Measurements from ENCODE around the gene TNF. TPM values are rescaled to one million over a fixed set of nuclear protein-coding genes. Genes with fewer than 3 reads are reported as not detected.

The TNF gene
- total and polyA plus RNA-seq, 2 of the 13 experiments (the other 11 are each of a cell fraction or from before 2014, with no cell fraction given), result not detected

DNA sequence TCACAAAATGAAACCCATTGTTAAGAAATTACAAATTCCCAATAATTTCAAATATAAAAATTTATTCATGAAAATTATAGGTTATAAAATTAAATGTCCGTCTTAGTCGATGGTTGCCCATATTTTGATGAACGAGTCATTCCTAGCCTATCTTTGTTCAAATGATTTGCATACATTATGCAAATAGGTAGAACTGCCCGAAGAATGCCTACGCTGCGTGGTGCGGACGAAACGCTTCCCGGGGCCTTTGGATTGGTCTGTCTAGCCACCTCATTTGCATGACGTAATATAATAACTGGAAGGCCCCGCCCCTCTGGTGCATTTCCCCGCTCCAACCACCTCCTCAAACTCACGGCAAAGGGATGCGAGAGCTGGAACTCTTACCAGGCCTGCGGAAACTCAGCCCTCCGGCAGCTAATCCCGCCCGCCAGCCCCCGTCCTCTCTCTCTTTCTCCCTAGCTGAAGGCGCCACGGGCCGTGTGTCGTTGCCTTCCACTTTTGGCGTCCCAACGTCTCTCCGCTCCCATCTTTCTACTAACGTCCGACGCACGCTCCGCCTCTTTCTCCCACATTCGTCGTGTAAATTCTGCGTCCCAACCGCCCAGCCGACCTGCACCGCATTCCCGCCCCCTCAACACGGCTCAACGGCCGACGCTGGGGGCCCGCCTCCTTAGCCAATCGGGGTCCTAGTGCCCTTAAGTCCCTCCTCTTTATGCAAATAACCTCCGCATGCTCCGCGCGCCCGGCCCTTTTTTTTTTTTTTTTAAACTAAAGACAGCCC, 44.6 kb downstream of the TNF start (continued):
- TF ChIP-seq, protein P1, sequence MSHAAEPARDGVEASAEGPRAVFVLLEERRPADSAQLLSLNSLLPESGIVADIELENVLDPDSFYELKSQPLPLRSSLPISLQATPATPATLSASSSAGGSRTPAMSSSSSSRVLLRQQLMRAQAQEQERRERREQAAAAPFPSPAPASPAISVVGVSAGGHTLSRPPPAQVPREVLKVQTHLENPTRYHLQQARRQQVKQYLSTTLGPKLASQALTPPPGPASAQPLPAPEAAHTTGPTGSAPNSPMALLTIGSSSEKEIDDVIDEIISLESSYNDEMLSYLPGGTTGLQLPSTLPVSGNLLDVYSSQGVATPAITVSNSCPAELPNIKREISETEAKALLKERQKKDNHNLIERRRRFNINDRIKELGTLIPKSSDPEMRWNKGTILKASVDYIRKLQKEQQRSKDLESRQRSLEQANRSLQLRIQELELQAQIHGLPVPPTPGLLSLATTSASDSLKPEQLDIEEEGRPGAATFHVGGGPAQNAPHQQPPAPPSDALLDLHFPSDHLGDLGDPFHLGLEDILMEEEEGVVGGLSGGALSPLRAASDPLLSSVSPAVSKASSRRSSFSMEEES (CRISPR knock-in tag; IDR thresholded peaks at IDR 0.05), result peak; percentile 30
- TF ChIP-seq STAT6 (CRISPR knock-in tag; IDR thresholded peaks at IDR 0.05; ENCODE audit: borderline replicate concordance) (no peak), ETV5 (CRISPR knock-in tag; IDR thresholded peaks at IDR 0.05; ENCODE audit: borderline replicate concordance) (no peak), ZNF546 (CRISPR knock-in tag; conservative IDR thresholded peaks at IDR 0.05) (no peak; the same call in 1 of the 2 replicates), RFXANK (CRISPR knock-in tag; IDR thresholded peaks at IDR 0.05) (no peak), TBX2 (CRISPR knock-in tag; IDR thresholded peaks at IDR 0.05; ENCODE audit: borderline replicate concordance) (peak; percentile 97), POLR2AphosphoS2 (IDR thresholded peaks at IDR 0.05; ENCODE audit: low read depth, low read length) (peak; percentile 62; the same call in 1 of the 2 replicates), ASH2L (IDR thresholded peaks at IDR 0.05; ENCODE audit: insufficient read length, low read depth, low read length) (peak; percentile 58), MBD4 (IDR thresholded peaks at IDR 0.05; ENCODE audit: borderline replicate concordance, low read length) (no peak), ZBTB42 (CRISPR knock-in tag; IDR thresholded peaks at IDR 0.05) (peak; percentile 81; the same call in 1 of the 2 replicates), ZFY (CRISPR knock-in tag; IDR thresholded peaks at IDR 0.05) (no peak), PCBP1 (IDR thresholded peaks at IDR 0.05; ENCODE audit: borderline replicate concordance, low read depth, low read length) (peak; percentile 70; the same call in 1 of the 2 replicates), MIXL1 (CRISPR knock-in tag; IDR thresholded peaks at IDR 0.05) (0 out of 2 replicates have a peak, but pooled peaks have one; percentile 33), ZNF883 (CRISPR knock-in tag; IDR thresholded peaks at IDR 0.05; ENCODE audit: not compliant biosample characterization) (no peak), SNAPC5 (CRISPR knock-in tag; IDR thresholded peaks at IDR 0.05; ENCODE audit: borderline replicate concordance) (peak; percentile 97), ZMYM4 (CRISPR knock-in tag; IDR thresholded peaks at IDR 0.05) (peak; percentile 75)
- TF ChIP-seq, protein P2, sequence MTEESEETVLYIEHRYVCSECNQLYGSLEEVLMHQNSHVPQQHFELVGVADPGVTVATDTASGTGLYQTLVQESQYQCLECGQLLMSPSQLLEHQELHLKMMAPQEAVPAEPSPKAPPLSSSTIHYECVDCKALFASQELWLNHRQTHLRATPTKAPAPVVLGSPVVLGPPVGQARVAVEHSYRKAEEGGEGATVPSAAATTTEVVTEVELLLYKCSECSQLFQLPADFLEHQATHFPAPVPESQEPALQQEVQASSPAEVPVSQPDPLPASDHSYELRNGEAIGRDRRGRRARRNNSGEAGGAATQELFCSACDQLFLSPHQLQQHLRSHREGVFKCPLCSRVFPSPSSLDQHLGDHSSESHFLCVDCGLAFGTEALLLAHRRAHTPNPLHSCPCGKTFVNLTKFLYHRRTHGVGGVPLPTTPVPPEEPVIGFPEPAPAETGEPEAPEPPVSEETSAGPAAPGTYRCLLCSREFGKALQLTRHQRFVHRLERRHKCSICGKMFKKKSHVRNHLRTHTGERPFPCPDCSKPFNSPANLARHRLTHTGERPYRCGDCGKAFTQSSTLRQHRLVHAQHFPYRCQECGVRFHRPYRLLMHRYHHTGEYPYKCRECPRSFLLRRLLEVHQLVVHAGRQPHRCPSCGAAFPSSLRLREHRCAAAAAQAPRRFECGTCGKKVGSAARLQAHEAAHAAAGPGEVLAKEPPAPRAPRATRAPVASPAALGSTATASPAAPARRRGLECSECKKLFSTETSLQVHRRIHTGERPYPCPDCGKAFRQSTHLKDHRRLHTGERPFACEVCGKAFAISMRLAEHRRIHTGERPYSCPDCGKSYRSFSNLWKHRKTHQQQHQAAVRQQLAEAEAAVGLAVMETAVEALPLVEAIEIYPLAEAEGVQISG (CRISPR knock-in tag; IDR thresholded peaks at IDR 0.05), result peak; percentile 58; the same call in 1 of the 2 replicates
- TF ChIP-seq, protein P3, sequence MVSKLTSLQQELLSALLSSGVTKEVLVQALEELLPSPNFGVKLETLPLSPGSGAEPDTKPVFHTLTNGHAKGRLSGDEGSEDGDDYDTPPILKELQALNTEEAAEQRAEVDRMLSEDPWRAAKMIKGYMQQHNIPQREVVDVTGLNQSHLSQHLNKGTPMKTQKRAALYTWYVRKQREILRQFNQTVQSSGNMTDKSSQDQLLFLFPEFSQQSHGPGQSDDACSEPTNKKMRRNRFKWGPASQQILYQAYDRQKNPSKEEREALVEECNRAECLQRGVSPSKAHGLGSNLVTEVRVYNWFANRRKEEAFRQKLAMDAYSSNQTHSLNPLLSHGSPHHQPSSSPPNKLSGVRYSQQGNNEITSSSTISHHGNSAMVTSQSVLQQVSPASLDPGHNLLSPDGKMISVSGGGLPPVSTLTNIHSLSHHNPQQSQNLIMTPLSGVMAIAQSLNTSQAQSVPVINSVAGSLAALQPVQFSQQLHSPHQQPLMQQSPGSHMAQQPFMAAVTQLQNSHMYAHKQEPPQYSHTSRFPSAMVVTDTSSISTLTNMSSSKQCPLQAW (CRISPR knock-in tag; IDR thresholded peaks at IDR 0.05), result peak; percentile 75
